Liver (tissue), 10 donors: ENCODE results near the gene FOSL2. TPM values are rescaled to one million over a fixed set of nuclear protein-coding genes. Genes with fewer than 3 reads are reported as not detected.

Experiments
- DNase-seq: peaks from one replicate; pipeline ENCODE4 v3.0.0-alpha.2; 2017; ENCODE audit warnings: low spot score
- H3K27ac ChIP-seq, 2 donors: one replicate each; pipeline ENCODE4 v1.7.0; 2013; ENCODE audit warnings: inconsistent platforms in 2 of 2, low read length in 2 of 2, control low read depth in 1 of 2, low read depth in 1 of 2, mild to moderate bottlenecking in 1 of 2
- H3K27me3 ChIP-seq, 4 donors: one replicate each; pipeline versions ENCODE4 v1.6.1 to v1.7.0; 2013; ENCODE audit warnings: low read length in 3 of 4, inconsistent platforms in 1 of 4, mild to moderate bottlenecking in 1 of 4, moderate library complexity in 1 of 4; ENCODE audit not compliant: control insufficient read depth in 4 of 4, insufficient read depth in 4 of 4
- H3K36me3 ChIP-seq, 4 donors: one replicate each; pipeline versions ENCODE4 v1.6.1 to v1.7.0; 2013; ENCODE audit warnings: low read length in 3 of 4, mild to moderate bottlenecking in 3 of 4, low read depth in 1 of 4, moderate library complexity in 1 of 4; ENCODE audit not compliant: control insufficient read depth in 4 of 4, insufficient read depth in 3 of 4
- H3K4me1 ChIP-seq, 4 donors: one replicate each; pipeline versions ENCODE4 v1.6.1 to v1.7.0; 2013; ENCODE audit warnings: low read length in 3 of 4, mild to moderate bottlenecking in 3 of 4, moderate library complexity in 1 of 4; ENCODE audit not compliant: control insufficient read depth in 4 of 4, insufficient read depth in 4 of 4
- H3K4me3 ChIP-seq, 3 donors: one replicate each; pipeline versions ENCODE4 v1.6.1 to v1.7.0; 2013; ENCODE audit warnings: low read length in 3 of 3, control low read depth in 1 of 3, low read depth in 1 of 3, mild to moderate bottlenecking in 1 of 3
- H3K9ac ChIP-seq, 2 donors: one replicate each; pipeline ENCODE4 v1.7.0; 2013; ENCODE audit warnings: low read length in 2 of 2, mild to moderate bottlenecking in 2 of 2, moderate library complexity in 2 of 2, control low read depth in 1 of 2, low read depth in 1 of 2
- H3K9me3 ChIP-seq, 4 donors: one replicate each; pipeline versions ENCODE4 v1.6.1 to v1.7.0; 2013; ENCODE audit warnings: low read length in 3 of 4; ENCODE audit not compliant: control insufficient read depth in 4 of 4
- ATF3 ChIP-seq: IDR thresholded peaks from 2 replicates; pipeline ENCODE4 v1.6.1; 2016; ENCODE audit warnings: antibody characterized with exemption
- CTCF ChIP-seq: fragments of 150-350 bp; IDR thresholded peaks from 2 replicates; pipeline ENCODE4 v1.5.1; 2017; ENCODE audit warnings: improper control_type of control experiment, low read depth, low read length; ENCODE audit not compliant: missing input control
- EGR1 ChIP-seq, 2 donors: IDR thresholded peaks; 2 replicates each; pipeline ENCODE4 v1.6.1; 2016 to 2018; ENCODE audit warnings: antibody characterized with exemption in 2 of 2, low read depth in 2 of 2
- FOXA1 ChIP-seq: IDR thresholded peaks from 2 replicates; pipeline ENCODE4 v1.6.1; 2016; ENCODE audit warnings: antibody characterized with exemption
- FOXA2 ChIP-seq: IDR thresholded peaks from 2 replicates; pipeline ENCODE4 v1.6.1; 2016; ENCODE audit warnings: antibody characterized with exemption
- GABPA ChIP-seq, 2 donors: IDR thresholded peaks in 1 of 2; conservative IDR thresholded peaks in 1 of 2; 2 replicates each; pipeline ENCODE4 v1.6.1; 2016; ENCODE audit warnings: antibody characterized with exemption in 2 of 2, mild to moderate bottlenecking in 1 of 2, moderate library complexity in 1 of 2
- HNF4A ChIP-seq, 2 donors: conservative IDR thresholded peaks; 2 replicates each; pipeline ENCODE4 v1.6.1; 2016; ENCODE audit warnings: antibody characterized with exemption in 2 of 2, mild to moderate bottlenecking in 2 of 2
- HNF4G ChIP-seq: IDR thresholded peaks from 2 replicates; pipeline ENCODE4 v1.6.1; 2016; ENCODE audit warnings: antibody characterized with exemption
- JUND ChIP-seq, 2 donors: IDR thresholded peaks; 2 replicates each; pipeline ENCODE4 v1.6.1; 2016; ENCODE audit warnings: antibody characterized with exemption in 2 of 2
- MAX ChIP-seq: IDR thresholded peaks from 2 replicates; pipeline ENCODE4 v1.6.1; 2016; ENCODE audit warnings: antibody characterized with exemption
- NR2F2 ChIP-seq: IDR thresholded peaks from 2 replicates; pipeline ENCODE4 v1.6.1; 2016; ENCODE audit warnings: antibody characterized with exemption
- RAD21 ChIP-seq, 2 donors: IDR thresholded peaks; 2 replicates each; pipeline ENCODE4 v1.6.1; 2016; ENCODE audit warnings: antibody characterized with exemption in 2 of 2, mild to moderate bottlenecking in 2 of 2
- REST ChIP-seq: IDR thresholded peaks from 2 replicates; pipeline ENCODE4 v1.6.1; 2016; ENCODE audit warnings: antibody characterized with exemption, mild to moderate bottlenecking
- RXRA ChIP-seq, 2 donors: IDR thresholded peaks; 2 replicates each; pipeline ENCODE4 v1.6.1; 2017 to 2018; ENCODE audit warnings: antibody characterized with exemption in 2 of 2, mild to moderate bottlenecking in 1 of 2
- SP1 ChIP-seq: IDR thresholded peaks from 2 replicates; pipeline ENCODE4 v1.6.1; 2018; ENCODE audit warnings: antibody characterized with exemption, mild to moderate bottlenecking
- TAF1 ChIP-seq: conservative IDR thresholded peaks from 2 replicates; pipeline ENCODE4 v1.6.1; 2016; ENCODE audit warnings: antibody characterized with exemption, mild to moderate bottlenecking
- YY1 ChIP-seq: IDR thresholded peaks from 2 replicates; pipeline ENCODE4 v1.6.1; 2016; ENCODE audit warnings: antibody characterized with exemption, mild to moderate bottlenecking
- ZBTB33 ChIP-seq: IDR thresholded peaks from 2 replicates; pipeline ENCODE4 v1.6.1; 2016; ENCODE audit warnings: antibody characterized with exemption
- WGBS: extraction: QIAGEN DNeasy Blood & Tissue Kit; methylation state at CpG from one replicate; pipeline ENCODE4 v1.1.7; 2013; 5-methylcytosine and 5-hydroxymethylcytosine counted together
- polyA plus RNA-seq, 2 donors: library from polyadenylated mRNA; stranded (reverse) in 1 of 2; unstranded in 1 of 2; fragments of 200-250 nt in 1 of 2; fragments of >200 nt in 1 of 2; fragmentation: Nextera tagmentation in 1 of 2; extraction: Ambion mirVana in 1 of 2; gene quantifications; one replicate each; pipeline versions ENCODE4 v1.2.1 to v1.2.3, GENCODE V29; 2013 to 2015
- small RNA-seq: library from RNA; depleted of rRNA; stranded (forward); fragments of <200 nt; gene quantifications from one replicate; pipeline ENCODE3, GENCODE V24; 2014
- total RNA-seq, 2 donors: library from RNA; depleted of rRNA; stranded (reverse); fragments of >200 nt; gene quantifications; one replicate each; pipeline ENCODE4 v1.2.3, GENCODE V29; 2014
- donor health status: healthy.
- donor health status: healthy.
- donor health status: healthy.
- donor health status: healthy.
- donor health status: healthy.

Gene FOSL2
- total and polyA plus RNA-seq, 4 donors = 1.9 to 10.7 (median 2.6) TPM

GRCh38 chr2:28465148-28465885, 72.7 kb downstream of the FOSL2 start:
- Histone ChIP-seq H3K4me3 (no peak overlapping the region), H3K9me3 (peaks cover 0 to 5% (median 0%) of the 10 kb centered on the region in 4 donors), H3K9ac (no peak overlapping the region), H3K4me1 (no peaks in the 10 kb centered on the region), H3K36me3 (no peaks in the 10 kb centered on the region), H3K27me3 (no peaks in the 10 kb centered on the region), H3K27ac (no peak overlapping the region)
- 63% methylated on average over 8 of the region's 8 CpGs for WGBS
- TF ChIP-seq HNF4A (conservative IDR thresholded peaks at IDR 0.05) (no peak), ATF3 (no peak), REST (no peak), ZBTB33 (no peak), JUND (IDR thresholded peaks at IDR 0.05) (no peak), MAX (no peak), TAF1 (no peak), EGR1 (IDR thresholded peaks at IDR 0.05; ENCODE audit: low read depth in 2 of 2) (no peak), FOXA2 (no peak), NR2F2 (no peak), CTCF (no peak), GABPA (IDR thresholded peaks at IDR 0.05 in 1 of 2, conservative IDR thresholded peaks at IDR 0.05 in 1 of 2) (no peak), HNF4G (no peak), FOXA1 (no peak), YY1 (no peak), SP1 (no peak), RAD21 (IDR thresholded peaks at IDR 0.05) (no peak), RXRA (IDR thresholded peaks at IDR 0.05) (no peak)
- DNase-seq = no peak

Small RNA genes within 50 kb of the gene (small RNA-seq; reads per million reads assigned to genes)
- gene AC104695.3 = not detected
- gene SNRPGP7 = not detected

Other genes starting within 250 kb of the FOSL2 start
- 1 to 10 TPM; 1.6 to 4.5 TPM for gene PLB1, start 103.2 kb downstream of the FOSL2 start, total RNA-seq
- 1 to 10 TPM in 1 of 2 donors, under 1 TPM in 1; 0.58 to 1.7 TPM for gene PLB1, start 103.2 kb downstream of the FOSL2 start, polyA plus RNA-seq